ENCODE results near the gene FBLN7.

- TF ChIP-seq RAD21 (IDR thresholded peaks at IDR 0.05; ENCODE audit: low read depth) = no peak
- TF ChIP-seq TAF1 (IDR thresholded peaks at IDR 0.05; ENCODE audit: low read depth) = no peak
- TF ChIP-seq CREB1 (IDR thresholded peaks at IDR 0.05; ENCODE audit: low read depth) = no peak
- TF ChIP-seq TEAD4 (IDR thresholded peaks at IDR 0.05) = no peak
- TF ChIP-seq, protein P1, sequence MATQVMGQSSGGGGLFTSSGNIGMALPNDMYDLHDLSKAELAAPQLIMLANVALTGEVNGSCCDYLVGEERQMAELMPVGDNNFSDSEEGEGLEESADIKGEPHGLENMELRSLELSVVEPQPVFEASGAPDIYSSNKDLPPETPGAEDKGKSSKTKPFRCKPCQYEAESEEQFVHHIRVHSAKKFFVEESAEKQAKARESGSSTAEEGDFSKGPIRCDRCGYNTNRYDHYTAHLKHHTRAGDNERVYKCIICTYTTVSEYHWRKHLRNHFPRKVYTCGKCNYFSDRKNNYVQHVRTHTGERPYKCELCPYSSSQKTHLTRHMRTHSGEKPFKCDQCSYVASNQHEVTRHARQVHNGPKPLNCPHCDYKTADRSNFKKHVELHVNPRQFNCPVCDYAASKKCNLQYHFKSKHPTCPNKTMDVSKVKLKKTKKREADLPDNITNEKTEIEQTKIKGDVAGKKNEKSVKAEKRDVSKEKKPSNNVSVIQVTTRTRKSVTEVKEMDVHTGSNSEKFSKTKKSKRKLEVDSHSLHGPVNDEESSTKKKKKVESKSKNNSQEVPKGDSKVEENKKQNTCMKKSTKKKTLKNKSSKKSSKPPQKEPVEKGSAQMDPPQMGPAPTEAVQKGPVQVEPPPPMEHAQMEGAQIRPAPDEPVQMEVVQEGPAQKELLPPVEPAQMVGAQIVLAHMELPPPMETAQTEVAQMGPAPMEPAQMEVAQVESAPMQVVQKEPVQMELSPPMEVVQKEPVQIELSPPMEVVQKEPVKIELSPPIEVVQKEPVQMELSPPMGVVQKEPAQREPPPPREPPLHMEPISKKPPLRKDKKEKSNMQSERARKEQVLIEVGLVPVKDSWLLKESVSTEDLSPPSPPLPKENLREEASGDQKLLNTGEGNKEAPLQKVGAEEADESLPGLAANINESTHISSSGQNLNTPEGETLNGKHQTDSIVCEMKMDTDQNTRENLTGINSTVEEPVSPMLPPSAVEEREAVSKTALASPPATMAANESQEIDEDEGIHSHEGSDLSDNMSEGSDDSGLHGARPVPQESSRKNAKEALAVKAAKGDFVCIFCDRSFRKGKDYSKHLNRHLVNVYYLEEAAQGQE (IDR thresholded peaks at IDR 0.05; ENCODE audit: low read depth) = no peak
- no peak for TF ChIP-seq FOXM1 (IDR thresholded peaks at IDR 0.05; ENCODE audit: borderline replicate concordance, low read depth)
- no peak for TF ChIP-seq USF1 (IDR thresholded peaks at IDR 0.05)
- no peak for TF ChIP-seq YY1 (IDR thresholded peaks at IDR 0.05; ENCODE audit: low read depth)
- TF ChIP-seq MAX (IDR thresholded peaks at IDR 0.05) = no peak
- TF ChIP-seq EGR1 (IDR thresholded peaks at IDR 0.05) = no peak
- TF ChIP-seq EP300 (IDR thresholded peaks at IDR 0.05; ENCODE audit: borderline replicate concordance) = no peak
- TF ChIP-seq ZBTB7A (IDR thresholded peaks at IDR 0.05; ENCODE audit: low read depth) = no peak
Measured at GRCh38 chr2:112157472-112157871, 19.3 kb downstream of the FBLN7 start.

Data from Ishikawa (cell line).